Dermis microvascular lymphatic vessel endothelial cell (primary cell): Measurements from ENCODE around the gene RBMX. TPM values are rescaled to one million over a fixed set of nuclear protein-coding genes. Genes with fewer than 3 reads are reported as not detected.
A peak's percentile ranks its signal among the peaks of the same experiment; 100 is the strongest.
"Not testable (repeated sequence)": the region's sequence is repeated elsewhere in the genome, so short reads cannot be mapped to it uniquely, and the experiment has no call there.

Source experiments
- DNase-seq, 2 donors: peaks; one replicate each; pipeline versions ENCODE4 v3.0.0 to v3.0.0-alpha.2; 2010; ENCODE audit warnings: low read depth in 2 of 2
- total RNA-seq: library from RNA; depleted of rRNA; stranded (reverse); fragments of >200 nt; gene quantifications from 2 replicates; pipeline ENCODE4 v1.2.1, GENCODE V29; 2014

The RBMX gene
- total RNA-seq = 140 and 159 TPM in 2 replicates

DNA sequence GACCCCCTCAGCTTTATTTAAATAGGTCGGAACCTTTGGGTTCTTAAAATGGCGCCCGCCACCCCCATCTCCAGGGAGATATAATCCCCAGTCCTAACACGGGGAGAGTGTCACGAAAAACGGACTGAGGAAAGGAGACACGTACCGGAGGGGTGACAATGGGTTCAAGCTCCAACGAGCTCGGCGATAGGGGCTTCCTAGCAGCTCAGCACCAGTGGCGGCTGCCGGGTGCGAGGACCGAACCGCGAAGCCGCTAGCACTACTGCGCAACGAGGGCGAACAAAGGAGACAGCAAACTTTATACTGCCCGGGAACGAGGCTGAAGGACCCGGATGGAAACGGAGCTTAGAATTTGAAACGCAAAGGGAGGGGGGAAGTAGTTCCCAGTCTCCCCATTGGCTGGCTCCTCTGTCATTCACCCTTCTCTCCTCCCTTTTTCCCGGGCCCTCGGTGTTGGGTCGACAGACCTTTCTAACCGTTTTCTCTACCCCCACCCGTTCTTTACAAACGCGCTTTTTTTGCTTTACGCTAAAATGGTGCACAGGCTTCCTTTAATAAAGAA, at the start of gene RBMX:
TSS of gene RBMX (minus strand) at position 274 of the 562 bp plus-strand sequence. CDS start 1,298 bp downstream, outside the sequence.
- DNase-seq = peak; percentile 93 to 94

GRCh38 chrX:136921438-136921837, 40.9 kb upstream of the RBMX start:
- not testable (repeated sequence) for DNase-seq

DNA sequence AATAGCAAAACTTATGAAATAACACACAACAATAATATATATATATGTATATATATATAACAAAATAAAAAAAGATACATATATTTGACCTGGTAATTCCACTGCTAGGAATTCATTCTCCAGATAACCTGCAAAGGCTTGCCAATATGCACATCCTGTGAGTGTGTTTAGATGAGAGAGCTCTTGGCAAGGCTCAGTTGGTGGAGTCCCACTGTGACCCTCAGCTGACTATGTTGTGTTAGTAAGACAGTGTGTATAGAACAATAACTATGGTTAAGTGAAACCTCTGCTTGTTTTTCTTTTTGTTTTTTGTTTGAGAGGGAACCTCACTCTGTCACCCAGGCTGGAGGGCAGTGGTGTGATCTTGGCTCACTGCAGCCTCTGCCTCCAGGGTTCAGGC, 39.5 kb upstream of the RBMX start:
- DNase-seq = peak; percentile 49 to 75

DNA sequence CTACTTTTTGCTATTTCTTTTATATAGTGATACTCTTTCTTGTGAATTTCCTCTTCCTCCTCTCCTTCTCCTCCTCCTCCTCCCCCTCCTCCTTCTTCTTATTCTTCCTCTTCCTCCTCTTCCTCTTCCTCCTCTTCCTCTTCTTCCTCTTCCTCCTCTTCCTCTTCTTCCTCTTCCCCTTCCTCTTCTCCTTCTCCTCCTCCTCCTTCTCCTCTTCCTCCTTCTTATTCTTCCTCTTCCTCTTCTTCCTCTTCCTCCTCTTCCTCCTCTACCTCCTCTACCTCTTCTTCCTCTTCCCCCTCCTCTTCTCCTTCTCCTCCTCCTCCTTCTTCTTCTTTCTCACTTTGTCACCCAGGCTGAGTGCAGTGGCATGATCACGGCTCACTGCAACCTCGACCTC, 36.3 kb upstream of the RBMX start:
- DNase-seq = no peak

DNA sequence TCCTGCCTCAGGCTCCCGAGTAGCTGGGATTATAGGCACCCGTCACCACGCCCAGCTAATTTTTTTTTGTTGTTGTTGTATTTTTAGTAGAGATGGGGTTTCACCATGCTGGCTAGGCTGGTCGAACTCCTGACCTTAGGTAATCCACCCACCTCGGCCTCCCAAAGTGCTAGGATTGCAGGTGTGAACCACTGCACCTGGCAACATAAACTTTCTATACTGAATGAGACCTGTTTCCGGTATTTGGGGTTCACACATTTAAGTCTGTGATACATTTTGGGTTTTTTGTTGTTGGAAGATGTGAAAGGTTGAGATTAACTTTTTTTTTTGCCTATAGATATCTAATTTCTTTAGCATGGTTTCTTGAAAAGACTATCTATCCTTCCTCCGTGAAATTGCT, 31.1 kb upstream of the RBMX start:
- DNase-seq = not testable (repeated sequence)

GRCh38 chrX:136911253-136911652, 30.7 kb upstream of the RBMX start:
- no peak for DNase-seq

GRCh38 chrX:136910565-136911035, 30.1 kb upstream of the RBMX start:
- no peak for DNase-seq

DNA sequence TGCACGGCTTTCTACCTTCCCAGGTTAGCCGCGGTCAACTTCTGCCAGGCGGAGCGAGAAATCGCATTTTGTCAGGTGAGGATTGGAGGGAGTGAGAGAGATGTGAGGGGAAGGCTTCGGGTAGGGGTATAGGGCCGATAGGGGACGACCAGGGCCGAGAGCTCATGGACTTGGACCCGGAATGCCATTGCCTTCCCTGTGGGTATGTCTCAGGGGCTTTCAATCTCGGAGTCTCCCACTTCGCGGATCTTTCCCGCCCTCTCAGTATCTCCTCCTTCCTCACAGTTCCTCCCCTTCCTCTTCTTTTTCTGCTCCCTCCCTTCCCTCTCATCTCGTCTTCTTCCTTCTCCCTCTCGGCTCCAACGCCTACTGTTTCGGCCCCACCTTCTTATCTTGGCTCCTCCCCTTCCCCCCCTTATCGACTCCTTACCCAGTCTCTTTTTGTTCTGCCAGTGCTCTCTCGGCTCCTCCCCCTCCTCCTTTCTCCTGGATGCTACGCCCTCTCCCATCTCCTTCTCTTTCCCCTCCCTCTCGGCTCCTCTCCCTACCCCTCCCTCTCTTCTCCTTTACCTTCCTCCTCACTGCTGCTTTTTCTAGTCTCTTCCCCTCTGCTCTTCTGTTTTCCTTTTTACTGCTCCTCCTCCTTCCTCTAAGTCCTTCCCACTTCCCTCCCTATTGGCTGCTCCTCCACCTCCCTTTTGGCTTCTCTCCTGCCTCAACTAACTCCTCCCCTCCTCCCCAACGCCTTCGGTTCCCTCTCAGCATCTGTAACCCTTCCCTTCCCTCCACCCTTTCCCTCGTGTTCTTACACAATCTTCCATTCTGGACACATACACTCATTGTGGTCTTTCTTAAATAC, 29.4 kb upstream of the RBMX start:
- DNase-seq = peak in 1 of 2 donors; percentile 75

DNA sequence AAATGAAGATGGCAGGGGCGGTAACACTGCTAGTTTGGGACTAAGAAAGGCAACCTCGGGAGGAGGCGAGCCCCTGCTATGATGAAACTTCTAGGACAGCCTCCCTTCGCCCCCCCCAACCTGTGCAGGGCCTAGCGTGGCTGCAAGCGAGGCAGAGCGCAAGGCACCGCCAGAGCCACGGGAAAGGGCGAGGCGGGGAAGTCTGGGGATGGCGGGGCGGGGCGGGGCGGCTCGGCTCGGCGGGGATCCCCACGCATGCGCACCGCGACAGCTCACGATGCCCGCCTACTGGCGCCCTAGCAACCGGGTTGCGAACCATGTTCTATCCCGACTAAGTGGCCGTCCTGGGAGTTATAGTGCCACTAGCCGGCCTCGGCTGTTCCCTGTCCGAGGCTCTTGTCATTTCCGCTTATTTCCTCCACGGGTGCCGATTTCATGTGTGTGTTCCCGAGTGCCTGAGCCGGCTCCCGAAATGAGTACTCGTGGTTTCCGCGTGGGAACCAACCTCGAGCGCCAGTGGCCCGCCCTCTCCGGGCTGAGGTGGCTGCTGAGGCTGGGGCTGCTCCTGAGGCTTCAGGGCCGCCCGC, 28.7 kb upstream of the RBMX start:
- DNase-seq = peak; percentile 22 to 71

GRCh38 chrX:136907621-136908020, 27.1 kb upstream of the RBMX start:
- DNase-seq = no peak

DNA sequence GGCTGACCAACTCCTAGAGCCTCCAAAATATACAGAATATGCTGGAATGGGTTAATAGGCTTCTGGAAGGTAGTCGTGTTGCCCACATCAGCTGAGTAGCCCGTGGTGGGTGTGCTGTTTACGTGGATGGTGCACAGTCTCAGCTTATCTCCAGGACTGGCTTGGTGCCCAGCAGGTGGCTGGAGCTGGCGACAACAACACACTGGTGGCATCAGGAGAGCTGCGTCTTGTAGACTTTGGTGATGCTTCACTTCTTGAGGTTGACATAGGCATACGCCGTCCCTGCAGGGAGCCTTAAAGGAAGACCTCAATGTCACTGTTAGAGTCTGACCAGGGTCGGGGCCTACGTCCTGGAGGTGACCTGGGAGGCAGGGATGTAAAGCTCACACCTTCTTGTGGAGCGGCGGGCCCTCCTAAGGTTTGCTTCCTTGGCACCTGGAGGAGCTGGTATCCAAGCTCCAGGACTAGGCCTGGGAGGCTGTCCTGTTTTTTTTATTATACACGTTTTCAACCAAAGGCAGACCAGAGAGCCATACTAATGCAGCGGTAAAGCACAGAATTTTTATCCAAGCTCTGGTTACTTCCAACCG, 26.5 kb upstream of the RBMX start:
- no peak for DNase-seq

- DNase-seq = not testable (repeated sequence)
Measured at GRCh38 chrX:136904067-136904466, 23.5 kb upstream of the RBMX start.

- DNase-seq = not testable (repeated sequence)
Measured at GRCh38 chrX:136900071-136900470, 19.5 kb upstream of the RBMX start.

- no peak for DNase-seq
Measured at GRCh38 chrX:136899221-136899620, 18.7 kb upstream of the RBMX start.

GRCh38 chrX:136898752-136899151, 18.2 kb upstream of the RBMX start:
- DNase-seq = not testable (repeated sequence)

GRCh38 chrX:136896121-136896914, 15.8 kb upstream of the RBMX start:
- DNase-seq = no peak

GRCh38 chrX:136892412-136892811, 11.9 kb upstream of the RBMX start:
- DNase-seq = no peak

DNA sequence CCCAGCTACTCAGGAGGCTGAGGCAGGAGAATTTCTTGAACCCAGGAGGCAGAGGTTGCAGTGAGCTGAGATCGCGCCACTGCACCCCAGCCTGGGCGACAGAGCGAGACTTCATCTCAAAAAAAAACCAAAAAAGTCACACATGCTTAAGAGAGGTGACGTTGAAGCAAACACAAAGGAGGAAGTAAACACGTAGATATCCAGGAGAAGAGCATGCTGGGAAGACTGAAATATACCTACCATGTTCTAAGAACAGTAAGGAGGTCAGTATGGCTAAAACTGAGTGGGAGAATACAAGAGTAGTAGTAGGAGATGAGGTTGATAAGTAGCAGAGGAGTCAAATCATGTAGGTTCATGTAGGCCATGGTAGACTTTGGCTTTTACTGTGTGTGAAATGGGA, 10.1 kb upstream of the RBMX start:
- not testable (repeated sequence) for DNase-seq

GRCh38 chrX:136889269-136889668, 8.7 kb upstream of the RBMX start:
- no peak for DNase-seq

DNA sequence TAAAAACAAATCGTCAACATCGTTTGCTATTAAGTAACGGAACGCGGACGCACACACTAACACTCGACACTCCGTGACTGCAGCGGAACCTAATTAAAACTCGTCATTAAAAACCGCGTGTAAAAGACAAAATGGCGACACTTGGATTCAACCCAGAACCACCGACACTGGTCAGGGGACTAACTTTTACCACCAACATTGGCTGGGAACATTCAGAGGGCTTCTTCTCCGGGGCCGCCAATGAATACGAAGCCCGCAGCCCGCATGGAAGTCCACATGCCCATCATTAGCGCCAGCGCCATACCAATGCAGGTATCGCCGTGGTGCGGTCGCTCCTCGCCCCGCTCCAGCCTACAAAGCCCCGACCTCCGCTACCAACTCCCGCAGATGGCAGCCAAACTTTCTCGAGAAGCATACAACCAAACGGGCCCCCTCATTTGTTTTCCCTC, 498 bp downstream of the RBMX start:
- DNase-seq = peak in 1 of 2 donors; percentile 34
